Nucleus accumbens (tissue), 56 donors: ENCODE data around the gene LAMB3.
"Not testable (repeated sequence)": the region's sequence is repeated elsewhere in the genome, so short reads cannot be mapped to it uniquely, and the experiment has no call there.

Source experiments
- DNase-seq, 56 donors: peaks; one replicate each; lab custom pipeline; 2025; lab: John Stamatoyannopoulos, UW

The LAMB3 gene

DNA sequence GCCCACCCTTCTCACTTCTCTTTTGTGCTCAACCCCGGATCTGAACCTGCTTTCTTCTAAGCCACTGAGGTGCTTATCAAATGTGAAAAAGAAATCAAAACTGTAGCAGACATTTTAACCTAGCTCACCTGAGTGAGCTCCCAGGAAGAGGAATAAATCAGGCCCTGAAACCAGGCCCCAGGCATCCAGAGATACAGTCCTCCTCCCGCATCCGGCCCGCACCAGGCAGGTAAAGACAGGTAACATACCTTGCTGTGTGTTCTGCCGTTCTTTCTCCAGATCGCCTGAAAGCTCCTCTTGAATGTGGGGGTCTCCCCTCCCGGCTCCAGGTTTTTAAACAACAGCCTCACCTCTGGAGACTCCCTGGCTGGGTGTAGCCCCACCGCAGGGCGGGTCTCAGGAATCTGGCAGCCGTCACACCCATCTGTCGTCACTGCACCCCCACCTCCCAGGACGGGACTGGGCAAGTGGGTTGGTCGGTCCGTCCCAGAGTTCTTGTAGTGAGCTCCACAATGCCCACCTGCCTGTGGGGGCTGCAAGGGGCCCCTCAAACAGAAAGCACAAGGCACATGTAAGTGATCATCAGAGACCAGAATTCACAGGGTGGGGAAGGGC lies at the start of gene LAMB3:
LAMB3 (minus strand) TSS at position 305 of the 615 bp plus-strand sequence. CDS start 1,481 bp downstream, outside the sequence.
- no peak for DNase-seq

DNA sequence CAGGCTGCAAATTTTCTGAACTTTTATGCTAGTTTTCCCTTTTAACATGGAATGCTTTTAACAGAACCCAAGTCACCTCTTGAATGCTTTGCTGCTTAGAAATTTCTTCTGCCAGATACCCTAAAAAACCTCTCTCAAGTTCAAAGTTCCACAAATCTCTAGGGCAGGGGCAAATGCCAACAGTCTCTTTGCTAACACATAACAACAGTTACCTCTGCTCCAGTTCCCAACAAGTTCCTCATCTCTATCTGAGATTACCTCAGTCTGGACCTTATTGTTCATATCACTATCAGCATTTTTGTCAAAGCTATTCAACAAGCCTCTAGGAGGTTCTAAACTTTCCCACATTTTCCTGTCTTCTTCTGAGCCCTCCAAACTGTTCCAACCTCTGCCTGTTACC lies 48.5 kb upstream of the LAMB3 start:
- DNase-seq = not testable (repeated sequence)

DNA sequence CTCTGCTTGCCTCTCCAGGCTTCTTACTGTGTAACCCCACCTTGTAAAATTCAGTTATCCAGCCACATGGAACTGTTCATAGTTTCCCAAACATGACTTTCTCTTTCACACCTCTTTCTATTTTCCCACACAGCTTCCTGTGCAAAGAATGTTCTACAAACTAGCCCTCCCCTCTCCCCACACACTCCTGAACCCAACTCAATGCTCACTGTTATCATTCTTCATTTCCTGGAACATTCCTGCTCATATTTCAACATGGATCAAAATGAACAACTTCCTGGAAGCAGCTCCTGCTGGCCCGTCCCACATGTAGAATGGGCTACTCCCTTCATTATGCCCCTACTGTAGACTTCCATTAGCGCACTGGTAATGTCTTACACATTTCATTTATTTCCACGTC lies 44.9 kb upstream of the LAMB3 start:
- no peak for DNase-seq

DNA sequence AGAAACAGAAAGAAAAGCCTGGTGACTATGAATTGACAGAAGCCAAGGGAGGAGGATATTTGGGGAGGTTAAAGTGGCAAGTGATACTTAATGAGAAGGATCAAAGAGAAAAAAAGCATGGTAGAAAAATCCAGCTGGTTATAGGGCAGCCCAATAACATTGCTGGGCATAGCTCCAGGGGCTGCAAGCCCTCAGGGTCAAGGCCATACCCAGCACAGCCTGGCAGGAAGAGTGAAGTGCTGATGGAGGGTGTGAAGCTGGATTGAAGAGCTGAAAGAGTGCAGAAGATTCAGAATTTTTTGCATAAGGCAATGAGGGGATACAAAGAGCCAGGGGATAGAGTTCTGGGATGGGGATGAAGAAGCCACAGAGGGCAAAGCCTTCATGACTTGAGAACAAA lies 44.4 kb upstream of the LAMB3 start:
- no peak for DNase-seq

DNA sequence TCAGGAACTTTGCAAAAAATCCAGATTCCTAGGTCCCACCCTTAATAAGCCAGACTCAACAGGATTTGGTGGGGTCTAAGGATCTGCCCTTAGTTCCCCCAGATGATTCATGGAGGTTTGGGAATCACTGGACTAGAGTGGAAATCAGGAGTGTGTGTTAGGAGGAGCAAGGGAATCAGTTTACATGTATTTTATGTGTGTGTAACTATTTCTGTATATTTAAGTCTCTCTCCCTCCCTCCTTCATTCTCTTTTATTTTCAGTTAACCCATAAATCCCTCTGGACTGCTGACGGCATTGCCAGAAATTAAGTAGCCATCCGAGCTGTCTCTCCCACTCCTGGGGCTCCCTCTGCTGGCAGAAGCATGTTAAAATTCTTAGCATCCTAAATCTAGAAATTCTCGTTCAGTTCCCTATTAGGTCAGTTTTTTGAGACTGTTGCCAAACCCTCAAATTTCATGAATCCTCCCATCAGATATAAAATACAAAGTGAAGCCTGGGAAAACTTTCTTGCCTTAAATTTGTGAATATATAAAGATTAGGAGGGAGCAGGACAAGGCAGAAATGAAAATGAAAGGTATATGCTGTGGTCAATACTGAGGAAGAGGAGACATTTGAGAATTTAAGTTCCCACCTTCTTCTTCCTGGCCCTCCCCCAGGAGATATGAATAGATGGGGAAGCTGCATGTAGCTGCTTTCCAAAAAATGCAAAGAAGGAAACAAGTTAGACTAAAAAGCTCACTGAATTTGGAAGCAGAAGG lies 40.7 kb upstream of the LAMB3 start:
- DNase-seq = peak in 46 of 56 donors; percentile 6 to 84 (median 50)

DNA sequence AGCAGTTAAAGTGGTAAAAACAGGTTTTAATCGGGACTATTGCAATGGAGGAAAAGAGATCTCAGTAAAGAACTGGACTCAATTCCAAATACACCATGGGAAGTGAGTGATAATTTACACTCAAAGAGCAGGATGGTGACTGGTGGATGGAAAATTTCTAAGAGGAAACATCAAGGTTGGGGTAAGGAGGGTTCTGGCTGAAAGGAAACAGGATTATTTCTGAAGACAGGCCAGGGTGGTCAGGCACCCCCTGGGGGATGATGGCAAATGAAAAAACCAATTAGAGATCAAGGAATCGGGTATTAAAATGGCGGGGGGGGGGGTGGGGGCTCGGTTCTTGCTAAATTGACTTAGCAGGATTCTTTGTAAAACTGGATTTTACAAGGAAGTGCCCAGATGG lies 40.1 kb upstream of the LAMB3 start:
- DNase-seq = no peak

DNA sequence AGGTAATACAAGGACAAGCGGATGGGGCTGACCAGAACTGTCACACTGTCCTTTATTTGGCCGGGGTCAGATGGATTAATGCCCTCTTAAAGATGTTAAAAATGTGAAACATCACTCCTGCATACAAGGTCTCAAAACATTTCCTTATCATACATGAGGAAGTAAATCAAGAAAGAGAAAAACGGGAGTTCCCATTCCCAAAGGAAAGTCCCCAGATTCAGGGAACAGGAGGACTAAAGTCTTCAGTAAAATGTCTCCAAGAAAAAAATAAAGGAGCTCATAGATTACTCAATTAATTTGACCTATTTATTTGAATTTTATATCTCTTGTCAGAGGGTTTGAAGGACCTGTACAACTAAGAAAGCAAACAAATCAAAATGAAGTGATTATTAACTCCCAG lies 39.0 kb upstream of the LAMB3 start:
- no peak for DNase-seq

DNA sequence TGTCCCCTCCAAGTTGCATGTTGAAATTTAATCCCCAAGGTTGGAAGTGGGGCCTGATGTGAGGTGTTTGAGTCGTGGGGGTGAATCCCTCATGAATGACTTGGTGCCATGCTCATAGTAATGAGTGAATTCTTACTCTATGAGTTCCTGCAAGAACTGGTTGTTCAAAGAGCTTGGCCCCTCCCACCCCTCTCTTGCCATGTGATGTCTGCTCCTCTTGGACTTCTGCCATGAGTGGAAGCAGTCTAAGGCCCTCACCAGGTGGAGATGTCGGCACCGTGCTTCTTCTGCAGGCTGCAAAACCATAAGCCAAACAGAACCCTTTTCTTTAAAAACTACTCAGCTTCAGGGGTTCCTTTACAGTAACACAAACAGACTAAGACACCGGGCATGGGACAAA lies 37.3 kb upstream of the LAMB3 start:
- DNase-seq = no peak

DNA sequence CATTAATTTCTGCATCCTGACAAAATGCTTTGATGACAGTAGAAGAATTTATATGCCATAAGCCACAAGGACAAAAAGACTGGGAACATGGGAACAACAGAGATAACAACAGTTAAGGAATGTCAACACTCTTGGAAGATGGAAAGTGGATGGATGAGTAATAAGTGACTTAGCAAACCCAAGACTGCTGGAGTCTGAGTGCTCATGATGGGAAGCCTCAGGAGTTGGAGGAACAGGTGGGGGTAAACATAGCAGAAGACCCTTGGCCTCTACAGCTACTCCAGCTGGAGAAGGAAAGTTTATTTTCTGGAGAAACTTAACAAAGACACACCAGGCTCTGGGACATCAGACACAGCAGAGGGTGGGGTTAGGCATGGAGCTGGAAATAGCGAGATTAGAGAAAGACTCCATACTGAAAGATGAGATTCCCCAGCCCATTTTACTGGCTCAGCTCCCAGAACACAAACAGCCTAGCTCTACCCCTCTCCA lies 36.6 kb upstream of the LAMB3 start:
- DNase-seq = no peak

DNA sequence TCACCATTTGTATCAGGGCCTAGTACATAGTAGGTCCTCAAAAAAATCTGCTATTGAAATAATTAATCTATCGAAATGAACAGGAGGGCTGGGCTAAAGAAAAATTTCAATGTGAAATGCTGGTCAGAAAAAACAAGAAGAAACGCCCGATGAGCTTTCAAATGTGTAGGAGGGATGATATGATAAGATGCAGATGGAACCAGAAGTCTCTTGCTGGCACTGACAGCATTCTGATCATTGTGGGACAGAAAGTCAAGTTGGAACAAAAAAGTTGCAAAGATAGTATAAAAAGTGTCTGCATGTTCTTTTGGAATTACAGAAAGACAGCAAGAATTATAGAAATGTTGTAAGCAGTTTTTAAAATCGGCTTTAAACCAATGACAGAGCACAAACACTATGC lies 34.1 kb upstream of the LAMB3 start:
- DNase-seq = no peak

DNA sequence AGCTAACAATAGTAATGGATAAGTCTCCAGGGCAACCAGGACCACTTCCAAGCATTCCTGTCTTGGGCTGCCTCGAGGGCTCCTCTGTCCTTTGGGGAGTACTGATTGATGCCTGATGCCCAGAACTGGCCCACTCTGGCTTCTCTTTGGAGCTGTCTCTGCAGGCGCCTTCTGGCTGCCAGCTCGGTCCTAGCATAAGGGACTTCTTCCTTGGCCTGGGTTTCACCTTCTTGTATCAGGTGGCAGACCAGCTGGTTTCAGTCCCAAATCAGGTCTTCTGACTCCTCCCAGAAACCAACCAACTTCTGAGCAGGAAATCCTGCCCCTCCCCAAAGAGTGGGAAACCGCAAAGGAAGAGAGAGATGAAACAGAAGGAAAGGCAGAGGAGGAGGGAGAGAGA lies 33.6 kb upstream of the LAMB3 start:
- no peak for DNase-seq

DNA sequence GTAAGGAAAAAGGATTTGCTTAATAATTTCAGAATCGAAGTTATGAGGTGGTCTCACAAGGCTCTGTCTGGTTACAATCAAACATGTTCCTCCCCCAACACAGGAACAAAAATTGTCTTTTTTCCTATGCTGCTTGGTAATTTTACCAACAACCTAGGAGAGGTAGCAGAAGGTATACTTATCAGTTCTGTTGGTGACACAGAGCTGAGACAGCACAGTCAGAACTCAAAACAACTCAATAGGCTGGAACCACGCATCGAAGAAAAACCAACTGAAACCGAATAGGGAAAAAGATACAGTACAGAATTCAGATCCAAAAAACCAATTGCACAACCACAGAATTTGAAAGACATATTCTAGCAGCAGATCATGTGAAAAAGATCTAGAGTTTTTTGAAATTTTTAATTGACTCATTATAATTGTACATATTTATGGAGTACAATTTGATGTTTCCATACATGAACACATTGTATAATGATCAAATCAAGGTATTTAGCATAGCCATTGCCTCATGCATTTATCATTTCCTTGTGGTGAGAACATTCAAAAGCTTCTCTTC lies 26.8 kb upstream of the LAMB3 start:
- no peak for DNase-seq

DNA sequence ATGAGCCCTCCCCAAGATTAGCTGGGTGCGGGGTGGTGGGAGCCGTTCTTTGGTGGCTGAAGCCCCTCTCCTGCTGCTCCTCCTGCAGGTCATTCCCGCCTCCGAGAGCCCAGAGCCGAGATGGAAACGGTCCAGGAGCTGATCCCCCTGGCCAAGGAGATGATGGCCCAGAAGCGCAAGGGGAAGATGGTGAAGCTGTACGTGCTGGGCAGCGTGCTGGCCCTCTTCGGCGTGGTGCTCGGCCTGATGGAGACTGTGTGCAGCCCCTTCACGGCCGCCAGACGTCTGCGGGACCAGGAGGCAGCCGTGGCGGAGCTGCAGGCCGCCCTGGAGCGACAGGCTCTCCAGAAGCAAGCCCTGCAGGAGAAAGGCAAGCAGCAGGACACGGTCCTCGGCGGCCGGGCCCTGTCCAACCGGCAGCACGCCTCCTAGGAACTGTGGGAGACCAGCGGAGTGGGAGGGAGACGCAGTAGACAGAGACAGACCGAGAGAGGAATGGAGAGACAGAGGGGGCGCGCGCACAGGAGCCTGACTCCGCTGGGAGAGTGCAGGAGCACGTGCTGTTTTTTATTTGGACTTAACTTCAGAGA lies 23.4 kb upstream of the LAMB3 start:
- DNase-seq = peak in 22 of 56 donors; percentile 8 to 61 (median 32)

DNA sequence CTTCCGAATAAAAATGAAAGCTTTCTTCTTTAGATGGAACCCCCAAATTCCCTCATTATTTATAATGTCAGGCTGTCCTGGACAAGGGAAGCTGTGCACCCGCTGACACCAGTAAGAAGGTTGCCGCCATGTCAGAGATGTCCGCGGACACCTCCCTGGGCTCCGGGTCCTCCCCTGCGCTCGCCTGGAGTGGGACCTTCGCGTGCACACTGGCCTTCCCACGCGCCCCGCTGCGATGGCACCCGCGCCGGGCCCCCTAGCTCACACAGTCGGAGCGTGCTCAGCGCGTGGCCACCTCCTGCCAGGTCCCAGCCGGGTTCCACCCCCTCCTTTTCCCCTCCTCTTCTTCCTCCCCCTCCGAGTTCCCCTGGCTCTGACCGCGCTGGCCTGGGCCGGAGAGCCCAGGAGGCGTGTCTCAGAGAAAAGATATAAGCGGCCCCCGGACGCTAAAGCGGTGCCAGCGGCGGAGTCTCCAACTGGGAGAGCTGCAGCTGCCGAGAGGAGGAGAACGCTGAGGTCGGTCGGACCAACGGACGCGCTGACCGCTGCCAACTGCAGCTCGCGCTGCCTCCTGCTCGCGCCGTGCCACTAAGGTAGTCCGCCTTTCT lies 22.8 kb upstream of the LAMB3 start, which contains the start of gene G0S2:
G0S2 (plus strand) TSS at position 456 of the 608 bp plus-strand sequence. CDS start 273 bp downstream, outside the sequence.
- peak in 36 of 56 donors; percentile 9 to 71 (median 32) for DNase-seq

DNA sequence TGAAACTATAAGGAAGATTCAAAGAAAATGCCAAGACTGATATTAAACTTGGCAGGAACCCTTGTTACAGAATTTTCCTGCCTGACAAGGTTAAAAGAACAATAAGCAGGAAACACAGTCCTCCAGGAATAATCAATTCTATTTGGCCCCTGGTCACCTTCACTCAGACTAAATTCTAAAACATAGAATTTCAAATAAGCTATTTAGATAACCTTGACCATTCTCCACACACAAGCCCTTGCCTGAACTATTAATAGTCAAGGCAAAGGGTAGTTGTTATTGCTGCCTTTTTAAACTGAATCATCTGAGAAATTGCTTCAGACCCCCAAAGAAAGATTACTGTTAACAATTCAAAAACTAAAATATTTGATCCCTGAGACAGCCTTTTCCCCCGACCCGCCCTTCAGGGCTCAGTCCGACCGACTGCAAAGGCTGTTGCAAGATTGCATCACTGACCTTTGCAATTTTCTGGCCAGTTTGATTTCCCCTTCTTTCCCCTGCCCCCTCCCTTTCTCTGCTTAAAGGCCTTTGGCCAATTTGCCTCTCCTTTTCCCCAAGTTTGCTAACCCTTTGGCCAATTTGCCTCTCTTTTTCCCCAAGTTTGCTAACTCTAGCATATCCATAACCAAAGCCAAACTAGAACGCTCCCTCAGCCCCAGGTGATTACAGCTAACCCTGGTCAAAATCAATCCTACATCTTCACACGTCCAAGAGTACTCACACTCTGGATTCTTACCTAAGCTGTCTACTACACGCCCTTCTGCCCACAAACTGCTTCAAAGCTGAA lies 21.6 kb upstream of the LAMB3 start:
- DNase-seq = no peak

DNA sequence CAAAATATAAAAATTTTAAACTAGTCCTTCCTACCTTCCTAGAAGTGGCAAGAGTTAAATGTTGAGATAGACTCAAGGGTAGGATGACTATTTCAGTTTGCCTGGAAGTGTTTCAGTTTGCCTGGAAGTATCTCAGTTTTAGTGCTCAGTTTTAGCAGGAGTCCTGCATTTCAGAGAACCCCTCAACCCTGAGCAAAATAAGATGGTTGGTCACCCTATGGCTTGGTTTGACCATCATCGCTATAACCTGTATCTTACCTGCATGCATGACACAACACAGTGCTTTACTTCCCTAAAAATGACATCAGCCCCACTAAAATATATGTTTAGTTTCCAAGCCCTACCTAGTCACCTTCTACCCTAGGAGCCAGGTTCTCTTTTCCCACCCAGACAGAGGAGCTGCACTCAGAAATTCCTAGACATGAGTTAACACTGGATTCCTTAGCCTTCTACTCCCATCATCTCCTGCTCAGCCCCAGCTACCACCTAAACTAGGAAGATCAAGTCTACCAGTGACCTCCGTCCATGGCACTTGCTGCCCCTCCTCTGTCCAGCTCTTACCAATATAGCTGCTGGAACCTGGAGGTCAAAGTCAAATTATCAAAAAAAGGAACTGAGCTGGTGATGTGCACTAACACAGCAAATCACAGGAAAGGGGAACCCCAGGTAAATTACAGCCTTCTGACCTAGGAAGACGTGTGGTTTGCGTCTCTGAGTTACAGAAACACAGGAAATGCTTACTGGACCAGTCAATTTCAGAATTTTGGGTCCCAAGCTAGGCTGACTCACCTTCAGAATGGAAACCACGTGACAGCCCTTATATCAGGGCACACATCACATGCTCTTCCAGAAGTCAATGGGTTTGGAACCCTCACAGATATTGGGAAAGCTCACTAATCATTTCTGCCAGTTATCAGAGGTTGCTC lies 20.7 kb upstream of the LAMB3 start:
- no peak for DNase-seq

DNA sequence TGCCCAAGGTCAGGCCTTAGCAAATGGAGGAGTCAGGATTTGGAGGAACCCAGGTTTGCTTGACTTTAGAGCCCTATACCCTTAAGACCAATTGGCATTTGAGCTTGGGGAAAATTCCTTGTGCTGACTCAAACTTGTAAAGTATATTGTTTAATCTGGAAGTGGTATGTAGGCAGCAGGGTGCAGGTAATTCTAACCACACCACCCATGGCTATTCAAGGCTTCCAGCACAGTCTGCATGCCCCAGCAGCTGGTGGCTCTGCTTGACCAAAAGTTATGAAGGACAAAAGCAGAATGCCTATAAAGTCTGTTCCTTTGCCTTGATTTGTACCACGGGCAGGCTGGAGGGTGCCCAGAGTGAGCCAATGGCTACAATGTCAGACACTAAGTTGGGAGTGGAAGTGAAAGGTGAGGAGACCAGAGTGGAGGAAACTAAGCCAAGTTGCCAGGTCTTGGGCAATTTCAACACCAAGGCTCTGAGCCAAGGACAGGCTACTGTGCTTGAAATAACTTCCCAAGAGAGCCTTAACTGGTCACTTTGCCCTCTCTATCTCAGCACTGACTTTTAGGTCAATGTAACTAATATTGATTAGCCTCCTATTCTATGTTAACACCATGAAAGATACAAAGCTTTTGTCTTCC lies 18.3 kb upstream of the LAMB3 start:
- DNase-seq = no peak

DNA sequence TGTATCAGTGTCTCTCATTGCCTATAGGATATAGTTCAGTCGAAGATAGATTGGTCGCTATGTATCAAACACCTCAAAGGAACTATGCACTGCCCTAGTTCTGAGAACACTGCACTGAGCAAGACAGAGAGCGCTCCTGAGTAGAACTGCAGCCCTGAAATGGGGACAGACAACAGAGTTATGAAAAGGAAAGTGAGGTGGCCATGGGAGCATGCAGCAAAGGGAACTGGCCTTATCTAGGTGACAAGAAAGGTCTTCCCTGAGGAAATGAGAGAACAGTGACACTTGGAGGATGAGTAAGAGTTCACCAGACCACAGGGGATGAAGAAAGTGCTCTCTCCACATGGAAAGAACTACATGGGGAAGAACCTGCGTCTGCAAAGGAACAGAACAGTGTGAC lies 15.5 kb upstream of the LAMB3 start:
- DNase-seq = no peak
